ENCODE results near the gene GIPC2. TPM values are rescaled to one million over a fixed set of nuclear protein-coding genes. Genes with fewer than 3 reads are reported as not detected.

The GIPC2 gene
- total and polyA plus RNA-seq, 9 donors = 1.8 to 5.7 (median 3.0) TPM

- Histone ChIP-seq H3K27me3 (no peaks in the 10 kb centered on the region), H3K27ac (no peak overlapping the region), H3K4me1 (ENCODE audit: insufficient read depth) (no peaks in the 10 kb centered on the region), H3K4me3 (no peak overlapping the region), H3K36me3 (no peaks in the 10 kb centered on the region), H3K9me3 (no peaks in the 10 kb centered on the region)
- intact Hi-C loops (cut with DNase I) = no loop called here
- 55 to 60% (median 58%) methylated on average over 2 of the region's 2 CpGs for WGBS, 3 donors
- no peak for TF ChIP-seq POLR2A (IDR thresholded peaks at IDR 0.05)
- TF ChIP-seq CTCF (IDR thresholded peaks at IDR 0.05) = no peak
- no peak for TF ChIP-seq EP300 (IDR thresholded peaks at IDR 0.05)
- DNase-seq = no peak
These were observed 24.4 kb downstream of the GIPC2 start for GRCh38 chr1:78070210-78070609.

- DNase-seq = no peak
- Histone ChIP-seq H3K27me3 (no peaks in the 10 kb centered on the region), H3K4me1 (ENCODE audit: insufficient read depth) (no peaks in the 10 kb centered on the region), H3K9me3 (no peaks in the 10 kb centered on the region), H3K4me3 (no peak overlapping the region), H3K36me3 (no peaks in the 10 kb centered on the region), H3K27ac (no peak overlapping the region)
- intact Hi-C loops (cut with DNase I) = no loop called here
- 48 to 51% (median 48%) methylated on average over 2 of the region's 2 CpGs for WGBS, 3 donors
- TF ChIP-seq EP300 (IDR thresholded peaks at IDR 0.05) (no peak), POLR2A (IDR thresholded peaks at IDR 0.05) (no peak), CTCF (IDR thresholded peaks at IDR 0.05) (no peak)
These were observed 25.0 kb downstream of the GIPC2 start for GRCh38 chr1:78070758-78071157.

- H3K27ac ChIP-seq = no peak overlapping the region
- TF ChIP-seq POLR2A (IDR thresholded peaks at IDR 0.05) (no peak), EP300 (IDR thresholded peaks at IDR 0.05) (no peak), CTCF (IDR thresholded peaks at IDR 0.05) (no peak)
- H3K36me3 ChIP-seq = no peaks in the 10 kb centered on the region
- no peak overlapping the region for H3K4me3 ChIP-seq
- intact Hi-C loops (cut with DNase I) = no loop called here
- 80 to 85% (median 82%) methylated on average over 5 of the region's 5 CpGs for WGBS, 3 donors
- H3K27me3 ChIP-seq = no peaks in the 10 kb centered on the region
- H3K4me1 ChIP-seq (ENCODE audit: insufficient read depth) = no peaks in the 10 kb centered on the region
- H3K9me3 ChIP-seq = no peaks in the 10 kb centered on the region
- DNase-seq = no peak
These were observed 25.9 kb downstream of the GIPC2 start for GRCh38 chr1:78071696-78072095.

- no peaks in the 10 kb centered on the region for H3K9me3 ChIP-seq
- no peaks in the 10 kb centered on the region for H3K36me3 ChIP-seq
- WGBS, 3 donors = 56 to 60% (median 57%) methylated on average over 1 of the region's 1 CpG
- no peak for DNase-seq
- no peak overlapping the region for H3K4me3 ChIP-seq
- intact Hi-C loops (cut with DNase I) = no loop called here
- H3K4me1 ChIP-seq (ENCODE audit: insufficient read depth) = no peaks in the 10 kb centered on the region
- no peak overlapping the region for H3K27ac ChIP-seq
- TF ChIP-seq CTCF (IDR thresholded peaks at IDR 0.05) (no peak), POLR2A (IDR thresholded peaks at IDR 0.05) (no peak), EP300 (IDR thresholded peaks at IDR 0.05) (no peak)
- H3K27me3 ChIP-seq = no peaks in the 10 kb centered on the region
These were observed 26.4 kb downstream of the GIPC2 start for GRCh38 chr1:78072216-78072615.

GRCh38 chr1:78073441-78073840 lies 27.7 kb downstream of the GIPC2 start:
- TF ChIP-seq CTCF (IDR thresholded peaks at IDR 0.05) = no peak
- TF ChIP-seq EP300 (IDR thresholded peaks at IDR 0.05) = no peak
- no peak for TF ChIP-seq POLR2A (IDR thresholded peaks at IDR 0.05)
- Histone ChIP-seq H3K36me3 (no peaks in the 10 kb centered on the region), H3K4me1 (ENCODE audit: insufficient read depth) (no peaks in the 10 kb centered on the region), H3K4me3 (no peak overlapping the region), H3K27me3 (no peaks in the 10 kb centered on the region), H3K9me3 (no peaks in the 10 kb centered on the region), H3K27ac (no peak overlapping the region)
- intact Hi-C loops (cut with DNase I) = no loop called here
- WGBS, 3 donors = 68 to 76% (median 69%) methylated on average over 1 of the region's 1 CpG
- DNase-seq = no peak
